Nucleus accumbens (tissue), 56 donors: ENCODE measurements around the gene ATP6V0E2.

ENCODE experiments used
- DNase-seq, 56 donors: peaks; one replicate each; lab custom pipeline; 2025; lab: John Stamatoyannopoulos, UW

ATP6V0E2 gene

GRCh38 chr7:149838224-149838991 is 35.4 kb upstream of the ATP6V0E2 start, which contains the start of gene ZNF862:
Gene ZNF862, plus strand, starts transcription at chr7:149838375. Its CDS starts 237 bp downstream, at chr7:149838612.
- DNase-seq, result peak; percentile 63 to 99 (median 97)

GRCh38 chr7:149838992-149839408 is 34.8 kb upstream of the ATP6V0E2 start:
- DNase-seq, result no peak

GRCh38 chr7:149839933-149840332 is 33.8 kb upstream of the ATP6V0E2 start:
- DNase-seq, result no peak

- DNase-seq, result no peak
These were observed 30.2 kb upstream of the ATP6V0E2 start for GRCh38 chr7:149843566-149843965.

- DNase-seq, result no peak
These were observed 29.3 kb upstream of the ATP6V0E2 start for GRCh38 chr7:149844445-149844844.

- no peak for DNase-seq
These were observed 28.4 kb upstream of the ATP6V0E2 start for GRCh38 chr7:149845257-149845980.

GRCh38 chr7:149846021-149846420 is 27.7 kb upstream of the ATP6V0E2 start:
- DNase-seq, result no peak

- no peak for DNase-seq
These were observed 27.2 kb upstream of the ATP6V0E2 start for GRCh38 chr7:149846436-149847046.

- no peak for DNase-seq
These were observed 24.6 kb upstream of the ATP6V0E2 start for GRCh38 chr7:149849174-149849573.

- DNase-seq, result peak in 7 of 56 donors; percentile 13 to 50 (median 23)
These were observed 23.7 kb upstream of the ATP6V0E2 start for GRCh38 chr7:149850007-149850594.

GRCh38 chr7:149850716-149851115 is 23.1 kb upstream of the ATP6V0E2 start:
- peak in 2 of 56 donors; percentile 22 to 40 for DNase-seq

GRCh38 chr7:149851449-149851848 is 22.3 kb upstream of the ATP6V0E2 start:
- no peak for DNase-seq

- DNase-seq, result no peak
These were observed 20.6 kb upstream of the ATP6V0E2 start for GRCh38 chr7:149853157-149853556.

GRCh38 chr7:149854611-149855360 is 19.0 kb upstream of the ATP6V0E2 start:
- DNase-seq, result peak in 27 of 56 donors; percentile 21 to 77 (median 41)

- DNase-seq, result no peak
These were observed 18.1 kb upstream of the ATP6V0E2 start for GRCh38 chr7:149855361-149856305.

GRCh38 chr7:149856583-149856982 is 17.2 kb upstream of the ATP6V0E2 start:
- DNase-seq, result no peak

- no peak for DNase-seq
These were observed 14.4 kb upstream of the ATP6V0E2 start for GRCh38 chr7:149859369-149859768.

- DNase-seq, result no peak
These were observed 13.9 kb upstream of the ATP6V0E2 start for GRCh38 chr7:149859876-149860275.
